Liver (tissue), 9 donors: ENCODE results near the gene MXD3. TPM values are rescaled to one million over a fixed set of nuclear protein-coding genes. Genes with fewer than 3 reads are reported as not detected.

ENCODE experiments used
- DNase-seq: peaks from one replicate; pipeline ENCODE4 v3.0.0-alpha.2; 2017; ENCODE audit warnings: low spot score
- H3K27ac ChIP-seq, 2 donors: one replicate each; pipeline ENCODE4 v1.7.0; 2013; ENCODE audit warnings: inconsistent platforms in 2 of 2, low read length in 2 of 2, control low read depth in 1 of 2, low read depth in 1 of 2, mild to moderate bottlenecking in 1 of 2
- H3K27me3 ChIP-seq, 4 donors: one replicate each; pipeline versions ENCODE4 v1.6.1 to v1.7.0; 2013; ENCODE audit warnings: low read length in 3 of 4, inconsistent platforms in 1 of 4, mild to moderate bottlenecking in 1 of 4, moderate library complexity in 1 of 4; ENCODE audit not compliant: control insufficient read depth in 4 of 4, insufficient read depth in 4 of 4
- H3K36me3 ChIP-seq, 4 donors: one replicate each; pipeline versions ENCODE4 v1.6.1 to v1.7.0; 2013; ENCODE audit warnings: low read length in 3 of 4, mild to moderate bottlenecking in 3 of 4, low read depth in 1 of 4, moderate library complexity in 1 of 4; ENCODE audit not compliant: control insufficient read depth in 4 of 4, insufficient read depth in 3 of 4
- H3K4me1 ChIP-seq, 4 donors: one replicate each; pipeline versions ENCODE4 v1.6.1 to v1.7.0; 2013; ENCODE audit warnings: low read length in 3 of 4, mild to moderate bottlenecking in 3 of 4, moderate library complexity in 1 of 4; ENCODE audit not compliant: control insufficient read depth in 4 of 4, insufficient read depth in 4 of 4
- H3K4me3 ChIP-seq, 3 donors: one replicate each; pipeline versions ENCODE4 v1.6.1 to v1.7.0; 2013; ENCODE audit warnings: low read length in 3 of 3, control low read depth in 1 of 3, low read depth in 1 of 3, mild to moderate bottlenecking in 1 of 3
- H3K9ac ChIP-seq, 2 donors: one replicate each; pipeline ENCODE4 v1.7.0; 2013; ENCODE audit warnings: low read length in 2 of 2, mild to moderate bottlenecking in 2 of 2, moderate library complexity in 2 of 2, control low read depth in 1 of 2, low read depth in 1 of 2
- H3K9me3 ChIP-seq, 4 donors: one replicate each; pipeline versions ENCODE4 v1.6.1 to v1.7.0; 2013; ENCODE audit warnings: low read length in 3 of 4; ENCODE audit not compliant: control insufficient read depth in 4 of 4
- EGR1 ChIP-seq, 2 donors: IDR thresholded peaks; 2 replicates each; pipeline ENCODE4 v1.6.1; 2016 to 2018; ENCODE audit warnings: antibody characterized with exemption in 2 of 2, low read depth in 2 of 2
- FOXA1 ChIP-seq: IDR thresholded peaks from 2 replicates; pipeline ENCODE4 v1.6.1; 2016; ENCODE audit warnings: antibody characterized with exemption
- FOXA2 ChIP-seq: IDR thresholded peaks from 2 replicates; pipeline ENCODE4 v1.6.1; 2016; ENCODE audit warnings: antibody characterized with exemption
- GABPA ChIP-seq, 2 donors: IDR thresholded peaks in 1 of 2; conservative IDR thresholded peaks in 1 of 2; 2 replicates each; pipeline ENCODE4 v1.6.1; 2016; ENCODE audit warnings: antibody characterized with exemption in 2 of 2, mild to moderate bottlenecking in 1 of 2, moderate library complexity in 1 of 2
- HNF4A ChIP-seq, 2 donors: conservative IDR thresholded peaks; 2 replicates each; pipeline ENCODE4 v1.6.1; 2016; ENCODE audit warnings: antibody characterized with exemption in 2 of 2, mild to moderate bottlenecking in 2 of 2
- HNF4G ChIP-seq: IDR thresholded peaks from 2 replicates; pipeline ENCODE4 v1.6.1; 2016; ENCODE audit warnings: antibody characterized with exemption
- JUND ChIP-seq, 2 donors: IDR thresholded peaks; 2 replicates each; pipeline ENCODE4 v1.6.1; 2016; ENCODE audit warnings: antibody characterized with exemption in 2 of 2
- NR2F2 ChIP-seq: IDR thresholded peaks from 2 replicates; pipeline ENCODE4 v1.6.1; 2016; ENCODE audit warnings: antibody characterized with exemption
- RAD21 ChIP-seq, 2 donors: IDR thresholded peaks; 2 replicates each; pipeline ENCODE4 v1.6.1; 2016; ENCODE audit warnings: antibody characterized with exemption in 2 of 2, mild to moderate bottlenecking in 2 of 2
- RXRA ChIP-seq, 2 donors: IDR thresholded peaks; 2 replicates each; pipeline ENCODE4 v1.6.1; 2017 to 2018; ENCODE audit warnings: antibody characterized with exemption in 2 of 2, mild to moderate bottlenecking in 1 of 2
- TAF1 ChIP-seq: conservative IDR thresholded peaks from 2 replicates; pipeline ENCODE4 v1.6.1; 2016; ENCODE audit warnings: antibody characterized with exemption, mild to moderate bottlenecking
- YY1 ChIP-seq: IDR thresholded peaks from 2 replicates; pipeline ENCODE4 v1.6.1; 2016; ENCODE audit warnings: antibody characterized with exemption, mild to moderate bottlenecking
- WGBS: extraction: QIAGEN DNeasy Blood & Tissue Kit; methylation state at CpG from one replicate; pipeline ENCODE4 v1.1.7; 2013; 5-methylcytosine and 5-hydroxymethylcytosine counted together
- polyA plus RNA-seq, 2 donors: library from polyadenylated mRNA; stranded (reverse) in 1 of 2; unstranded in 1 of 2; fragments of 200-250 nt in 1 of 2; fragments of >200 nt in 1 of 2; fragmentation: Nextera tagmentation in 1 of 2; extraction: Ambion mirVana in 1 of 2; gene quantifications; one replicate each; pipeline versions ENCODE4 v1.2.1 to v1.2.3, GENCODE V29; 2013 to 2015
- total RNA-seq, 2 donors: library from RNA; depleted of rRNA; stranded (reverse); fragments of >200 nt; gene quantifications; one replicate each; pipeline ENCODE4 v1.2.3, GENCODE V29; 2014
- TF ChIP-seq, protein P1 (sequence below): IDR thresholded peaks from 2 replicates; pipeline ENCODE4 v1.6.1; 2016; ENCODE audit warnings: antibody characterized with exemption, mild to moderate bottlenecking
- TF ChIP-seq, protein P2 (sequence below): IDR thresholded peaks from 2 replicates; pipeline ENCODE4 v1.6.1; 2016; ENCODE audit warnings: antibody characterized with exemption
- TF ChIP-seq, protein P3 (sequence below): IDR thresholded peaks from 2 replicates; pipeline ENCODE4 v1.6.1; 2016; ENCODE audit warnings: antibody characterized with exemption
- donor health status: healthy.
- donor health status: healthy.
- donor health status: healthy.
- donor health status: healthy.
- donor health status: healthy.

MXD3 gene
- total and polyA plus RNA-seq, 4 donors, result 1.9 to 36.8 (median 7.0) TPM

DNA sequence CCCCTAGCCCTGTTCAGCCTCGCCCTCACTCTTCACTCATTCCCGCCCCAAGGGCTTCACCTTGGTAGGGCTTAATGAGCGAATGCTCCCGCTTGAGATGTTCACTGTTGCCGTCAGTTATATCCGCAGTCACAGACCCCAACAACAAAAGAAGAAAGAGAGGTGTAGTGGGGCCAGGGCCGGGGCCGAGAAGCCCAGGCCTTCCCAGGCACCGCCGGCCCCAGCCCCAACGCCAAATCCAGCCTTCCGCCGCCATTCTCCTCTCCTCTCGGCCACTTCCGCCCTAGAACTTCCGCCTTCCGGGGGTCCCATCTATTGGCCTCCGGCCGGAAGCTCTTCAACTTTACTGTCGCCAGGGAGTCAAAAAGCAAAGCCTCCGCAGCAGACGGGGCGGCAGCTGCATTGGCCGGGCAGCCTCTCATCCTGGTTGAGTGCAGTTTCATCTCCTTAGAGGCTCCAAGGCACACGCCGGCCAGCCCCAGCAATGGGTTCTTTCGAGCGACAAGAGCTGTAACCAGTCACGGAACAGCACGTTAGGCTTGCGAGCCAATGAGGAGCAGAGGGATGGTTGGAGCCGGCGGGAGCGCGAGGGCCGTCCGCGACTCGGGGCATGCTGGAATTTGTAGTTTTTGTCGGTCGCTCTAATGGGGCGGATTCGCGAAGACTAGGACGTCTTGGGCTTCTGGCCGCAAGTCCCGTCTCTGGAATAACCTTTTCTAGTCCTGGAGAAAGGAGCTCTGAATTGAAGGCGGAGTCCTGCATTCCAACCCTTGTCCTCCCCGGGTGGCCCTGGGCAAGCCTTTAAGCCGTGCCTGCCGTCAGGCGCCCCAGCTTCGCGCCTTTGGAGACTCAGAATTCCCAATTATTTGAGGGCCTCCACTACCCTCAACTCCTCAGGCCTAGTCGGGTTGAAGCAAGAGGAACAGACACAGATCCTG lies 40.0 kb upstream of the MXD3 start, which contains the start of gene LMAN2 (continued):
- TF ChIP-seq JUND (IDR thresholded peaks at IDR 0.05) (no peak), FOXA1 (no peak)

DNA sequence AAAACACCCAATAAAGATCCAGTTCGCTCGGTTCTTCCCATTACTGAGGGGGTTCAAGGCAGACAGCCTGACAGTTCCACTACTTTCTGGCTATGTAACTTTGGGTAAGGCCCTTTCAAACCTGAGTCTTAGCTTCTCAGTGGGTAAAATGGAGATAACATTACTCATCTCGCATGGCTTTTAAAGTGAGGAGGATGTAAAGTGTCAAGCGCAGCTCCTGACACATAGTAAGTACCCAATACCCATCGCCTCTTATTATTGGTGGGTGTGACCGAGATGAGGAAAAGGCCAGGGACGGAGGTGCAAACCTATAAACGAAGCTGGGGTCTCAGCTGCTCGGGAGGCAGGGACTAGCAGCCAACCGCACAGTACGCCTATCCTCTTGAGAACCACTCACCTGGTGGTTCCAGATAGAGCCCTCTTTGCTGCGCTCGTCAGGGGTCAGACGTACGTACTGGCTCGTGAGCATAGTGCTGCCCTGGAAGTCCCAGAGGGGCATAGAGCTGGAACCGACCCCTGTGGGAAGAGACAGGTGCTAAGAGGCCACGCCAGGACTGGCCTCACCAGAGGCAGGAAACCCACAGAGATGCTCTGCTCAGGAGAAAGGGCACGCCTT lies 39.2 kb upstream of the MXD3 start:
- H3K27ac ChIP-seq, result peak overlapping the region; percentile 83 to 96
- no peak for TF ChIP-seq TAF1
- TF ChIP-seq, protein P1, sequence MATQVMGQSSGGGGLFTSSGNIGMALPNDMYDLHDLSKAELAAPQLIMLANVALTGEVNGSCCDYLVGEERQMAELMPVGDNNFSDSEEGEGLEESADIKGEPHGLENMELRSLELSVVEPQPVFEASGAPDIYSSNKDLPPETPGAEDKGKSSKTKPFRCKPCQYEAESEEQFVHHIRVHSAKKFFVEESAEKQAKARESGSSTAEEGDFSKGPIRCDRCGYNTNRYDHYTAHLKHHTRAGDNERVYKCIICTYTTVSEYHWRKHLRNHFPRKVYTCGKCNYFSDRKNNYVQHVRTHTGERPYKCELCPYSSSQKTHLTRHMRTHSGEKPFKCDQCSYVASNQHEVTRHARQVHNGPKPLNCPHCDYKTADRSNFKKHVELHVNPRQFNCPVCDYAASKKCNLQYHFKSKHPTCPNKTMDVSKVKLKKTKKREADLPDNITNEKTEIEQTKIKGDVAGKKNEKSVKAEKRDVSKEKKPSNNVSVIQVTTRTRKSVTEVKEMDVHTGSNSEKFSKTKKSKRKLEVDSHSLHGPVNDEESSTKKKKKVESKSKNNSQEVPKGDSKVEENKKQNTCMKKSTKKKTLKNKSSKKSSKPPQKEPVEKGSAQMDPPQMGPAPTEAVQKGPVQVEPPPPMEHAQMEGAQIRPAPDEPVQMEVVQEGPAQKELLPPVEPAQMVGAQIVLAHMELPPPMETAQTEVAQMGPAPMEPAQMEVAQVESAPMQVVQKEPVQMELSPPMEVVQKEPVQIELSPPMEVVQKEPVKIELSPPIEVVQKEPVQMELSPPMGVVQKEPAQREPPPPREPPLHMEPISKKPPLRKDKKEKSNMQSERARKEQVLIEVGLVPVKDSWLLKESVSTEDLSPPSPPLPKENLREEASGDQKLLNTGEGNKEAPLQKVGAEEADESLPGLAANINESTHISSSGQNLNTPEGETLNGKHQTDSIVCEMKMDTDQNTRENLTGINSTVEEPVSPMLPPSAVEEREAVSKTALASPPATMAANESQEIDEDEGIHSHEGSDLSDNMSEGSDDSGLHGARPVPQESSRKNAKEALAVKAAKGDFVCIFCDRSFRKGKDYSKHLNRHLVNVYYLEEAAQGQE, result no peak
- no peak for TF ChIP-seq NR2F2
- peak overlapping the region; percentile 75 to 99 (median 93) for H3K4me3 ChIP-seq
- peak overlapping the region; percentile 84 to 94 for H3K9ac ChIP-seq
- H3K27me3 ChIP-seq, result no peaks in the 10 kb centered on the region
- no peaks in the 10 kb centered on the region for H3K9me3 ChIP-seq
- H3K36me3 ChIP-seq, result peaks cover 0 to 9% (median 1%) of the 10 kb centered on the region in 4 donors
- no peak for DNase-seq
- WGBS, result 9% methylated on average over 19 of the region's 19 CpGs
- H3K4me1 ChIP-seq, result peaks cover 19 to 67% (median 55%) of the 10 kb centered on the region in 4 donors

DNA sequence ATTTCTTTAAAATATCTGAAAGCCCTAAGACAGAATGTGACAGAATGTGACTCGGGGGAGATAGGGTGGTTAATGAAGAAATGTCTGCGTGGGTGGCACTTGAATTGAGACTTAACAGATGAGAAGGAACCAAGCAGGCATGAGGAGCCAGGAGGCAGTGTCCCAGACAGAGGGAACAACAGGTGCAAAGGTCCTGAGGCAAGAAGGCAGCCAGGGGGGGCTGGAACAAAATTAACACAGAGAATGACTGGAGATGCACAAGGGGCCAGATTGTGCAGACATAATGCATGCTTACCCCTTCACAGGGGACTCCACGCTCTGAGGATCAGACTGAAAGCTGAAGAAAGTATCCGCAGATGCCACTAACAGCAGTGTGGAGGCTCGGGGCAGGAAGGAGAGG lies 38.1 kb upstream of the MXD3 start:
- peaks cover 0 to 9% (median 1%) of the 10 kb centered on the region in 4 donors for H3K36me3 ChIP-seq
- no peaks in the 10 kb centered on the region for H3K27me3 ChIP-seq
- H3K9ac ChIP-seq, result no peak overlapping the region
- H3K4me3 ChIP-seq, result peak overlapping the region in 2 of 3 donors; percentile 75 to 99
- no peak for DNase-seq
- WGBS, result 83% methylated on average over 5 of the region's 5 CpGs
- TF ChIP-seq EGR1 (IDR thresholded peaks at IDR 0.05; ENCODE audit: low read depth in 2 of 2) (no peak), TAF1 (no peak), HNF4A (conservative IDR thresholded peaks at IDR 0.05) (peak in 1 of 2 donors; percentile 2)
- TF ChIP-seq, protein P2, sequence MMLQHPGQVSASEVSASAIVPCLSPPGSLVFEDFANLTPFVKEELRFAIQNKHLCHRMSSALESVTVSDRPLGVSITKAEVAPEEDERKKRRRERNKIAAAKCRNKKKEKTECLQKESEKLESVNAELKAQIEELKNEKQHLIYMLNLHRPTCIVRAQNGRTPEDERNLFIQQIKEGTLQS, result no peak
- H3K4me1 ChIP-seq, result peaks cover 15 to 62% (median 52%) of the 10 kb centered on the region in 4 donors
- peak overlapping the region in 1 of 2 donors; percentile 3 for H3K27ac ChIP-seq
- no peaks in the 10 kb centered on the region for H3K9me3 ChIP-seq

DNA sequence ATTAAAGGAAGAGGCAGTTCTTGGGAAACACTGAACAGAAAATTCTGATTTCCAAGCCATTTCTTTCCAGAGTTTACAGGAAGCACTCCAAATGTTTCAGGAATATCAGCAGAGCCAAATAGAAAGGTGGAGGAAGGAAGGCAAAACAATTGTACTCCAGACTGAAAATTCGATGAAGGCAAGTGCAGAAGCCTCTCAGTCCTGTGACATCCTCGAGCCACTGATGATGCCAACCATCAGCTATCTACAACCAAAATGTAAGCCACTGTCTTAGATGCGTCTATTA lies 37.6 kb upstream of the MXD3 start:
- H3K36me3 ChIP-seq, result peaks cover 0 to 9% (median 2%) of the 10 kb centered on the region in 4 donors
- H3K27me3 ChIP-seq, result no peaks in the 10 kb centered on the region
- peaks cover 14 to 57% (median 48%) of the 10 kb centered on the region in 4 donors for H3K4me1 ChIP-seq
- no peak for DNase-seq
- H3K4me3 ChIP-seq, result no peak overlapping the region
- H3K27ac ChIP-seq, result no peak overlapping the region
- no peaks in the 10 kb centered on the region for H3K9me3 ChIP-seq
- WGBS, result 66% methylated on average over 3 of the region's 3 CpGs
- H3K9ac ChIP-seq, result no peak overlapping the region
- TF ChIP-seq FOXA1 (no peak), GABPA (IDR thresholded peaks at IDR 0.05 in 1 of 2, conservative IDR thresholded peaks at IDR 0.05 in 1 of 2) (no peak), HNF4G (no peak), JUND (IDR thresholded peaks at IDR 0.05) (no peak), RXRA (IDR thresholded peaks at IDR 0.05) (no peak), EGR1 (IDR thresholded peaks at IDR 0.05; ENCODE audit: low read depth in 2 of 2) (no peak), YY1 (no peak), FOXA2 (no peak), NR2F2 (no peak), HNF4A (conservative IDR thresholded peaks at IDR 0.05) (no peak), RAD21 (IDR thresholded peaks at IDR 0.05) (no peak), TAF1 (no peak)
- TF ChIP-seq, protein P1, result no peak
- TF ChIP-seq, protein P3, sequence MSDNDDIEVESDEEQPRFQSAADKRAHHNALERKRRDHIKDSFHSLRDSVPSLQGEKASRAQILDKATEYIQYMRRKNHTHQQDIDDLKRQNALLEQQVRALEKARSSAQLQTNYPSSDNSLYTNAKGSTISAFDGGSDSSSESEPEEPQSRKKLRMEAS, result no peak
- TF ChIP-seq, protein P2, result no peak
